PC-3 (cell line): ENCODE data around the gene PPP3R1. TPM values are rescaled to one million over a fixed set of nuclear protein-coding genes. Genes with fewer than 3 reads are reported as not detected.

ENCODE experiments used
- ATAC-seq: fragments of 200-7000 bp; cut with Tn5 transposase; 2 replicates; pipeline ENCODE4 v1.9.1; 2020; ENCODE audit warnings: mild to moderate bottlenecking, moderate library complexity
- BruUV-seq: library from RNA; stranded (reverse); fragments of 400-500 nt; replicated peaks from 2 replicates; lab custom pipeline; 2021; lab: Mats Ljungman, UMichigan
- CTCF ChIA-PET: fragments of 300-600 bp; sonication (Branson Sonifier 250); formaldehyde crosslinking; loops from one replicate; lab custom pipeline; 2022; ENCODE audit warnings: antibody characterized with exemption; lab: Charles Lee
- POLR2A ChIA-PET: fragments of 300-600 bp; sonication (Branson Sonifier 250); formaldehyde crosslinking; loops from one replicate; lab custom pipeline; 2022; ENCODE audit warnings: antibody characterized with exemption; ENCODE audit not compliant: unreplicated experiment; lab: Charles Lee
- DNase-seq: peaks from one replicate; pipeline ENCODE4 v3.0.0-alpha.2; 2015
- H2AFZ ChIP-seq: fragments of 300-600 bp; sonication (generic); 2 replicates; pipeline ENCODE4 v1.6.0; 2016; ENCODE audit warnings: antibody characterized with exemption, low read length
- H3F3A ChIP-seq: fragments of 300-600 bp; sonication (generic); one replicate; pipeline ENCODE4 v1.6.0; 2017; ENCODE audit warnings: antibody characterized with exemption, low read length, control low read depth, mild to moderate bottlenecking; ENCODE audit not compliant: unreplicated experiment
- H3K27ac ChIP-seq: fragments of 300-600 bp; sonication (generic); 2 replicates; pipeline ENCODE4 v1.5.1; 2016; ENCODE audit warnings: mild to moderate bottlenecking, low read length
- H3K27me3 ChIP-seq: fragments of 300-600 bp; sonication (generic); 2 replicates; pipeline ENCODE4 v1.6.1; 2016; ENCODE audit warnings: low read length, mixed read lengths
- H3K36me3 ChIP-seq: fragments of 300-600 bp; sonication (generic); 2 replicates; pipeline ENCODE4 v1.6.1; 2016; ENCODE audit warnings: low read depth, mixed run types, low read length, mixed read lengths
- H3K4me1 ChIP-seq: fragments of 300-600 bp; sonication (generic); 2 replicates; pipeline ENCODE4 v1.5.1; 2016; ENCODE audit warnings: low read length; ENCODE audit not compliant: insufficient read depth
- H3K4me2 ChIP-seq: fragments of 300-600 bp; sonication (generic); 2 replicates; pipeline ENCODE4 v1.6.0; 2016; ENCODE audit warnings: low read length
- H3K4me3 ChIP-seq: fragments of 300-600 bp; sonication (generic); 2 replicates; pipeline ENCODE4 v1.5.1; 2016; ENCODE audit warnings: mild to moderate bottlenecking, low read length, mixed read lengths
- H3K79me2 ChIP-seq: fragments of 300-600 bp; sonication (generic); 2 replicates; pipeline ENCODE4 v1.6.1; 2017; ENCODE audit warnings: low read length, mixed read lengths
- H3K9ac ChIP-seq: fragments of 300-600 bp; sonication (generic); 2 replicates; pipeline ENCODE4 v1.6.0; 2016; ENCODE audit warnings: mild to moderate bottlenecking, low read length
- H3K9me2 ChIP-seq: fragments of 300-600 bp; sonication (generic); replicated peaks from 2 replicates; pipeline ENCODE4 v1.6.1; 2016; ENCODE audit warnings: mixed run types, low read length, mixed read lengths
- H3K9me3 ChIP-seq: fragments of 300-600 bp; sonication (generic); 2 replicates; pipeline ENCODE4 v1.6.1; 2016; ENCODE audit warnings: low read length, mixed read lengths
- H4K20me1 ChIP-seq: fragments of 300-600 bp; sonication (generic); 2 replicates; pipeline ENCODE4 v1.6.1; 2016; ENCODE audit warnings: low read length, mixed read lengths
- EZH2 ChIP-seq: fragments of 300-600 bp; sonication (generic); IDR thresholded peaks from one replicate; pipeline ENCODE4 v1.6.1; 2017; ENCODE audit warnings: antibody characterized with exemption, mild to moderate bottlenecking, low read length; ENCODE audit not compliant: unreplicated experiment
- EZH2phosphoT487 ChIP-seq: fragments of 300-600 bp; sonication (generic); IDR thresholded peaks from 2 replicates; pipeline ENCODE4 v1.6.1; 2018; ENCODE audit warnings: mild to moderate bottlenecking, antibody characterized with exemption, low read length, borderline replicate concordance
- intact Hi-C: fragments of 100-400 bp; cut with micrococcal nuclease; formaldehyde crosslinking; loops from 2 replicates; pipeline ENCODE4 v1.9.0; 2023
- total RNA-seq: library from RNA; depleted of rRNA; stranded (reverse); fragments of >200 nt; gene quantifications from 2 replicates; pipeline ENCODE4 v1.2.3, GENCODE V29; 2014
- TF ChIP-seq, protein P1 (sequence below): fragments of 300-600 bp; sonication (generic); conservative IDR thresholded peaks from 2 replicates; pipeline ENCODE4 v1.5.1; 2017; ENCODE audit warnings: antibody characterized with exemption, low read depth, mild to moderate bottlenecking, low read length

Gene PPP3R1
- total RNA-seq, 1 experiment from 2014 or later: 13.7 TPM

DNA sequence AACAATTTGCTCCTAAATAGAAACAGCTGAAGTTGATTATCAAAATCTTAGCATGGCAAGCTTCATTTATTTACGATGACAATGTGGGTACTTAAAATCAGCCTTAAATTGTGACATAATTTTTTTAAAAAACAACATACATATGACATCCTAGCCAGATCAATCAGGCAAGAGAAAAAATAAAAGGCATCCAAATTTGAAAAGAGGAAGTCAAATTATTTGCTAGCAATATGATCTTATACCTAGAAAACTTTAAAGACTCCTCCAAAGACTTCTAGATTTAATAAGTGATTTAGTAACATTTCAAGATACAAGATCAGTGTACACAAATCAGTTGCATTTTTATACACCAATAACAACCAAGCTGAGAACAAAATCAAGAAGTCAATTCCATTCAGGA lies 14.3 kb upstream of the PPP3R1 start:
- Histone ChIP-seq H3K4me2 (no peak overlapping the region), H3K27ac (no peak overlapping the region), H3K9me2 (no peaks in the 10 kb centered on the region), H4K20me1 (no peaks in the 10 kb centered on the region), H3K4me1 (no peaks in the 10 kb centered on the region), H3K4me3 (no peak overlapping the region), H3K79me2 (no peaks in the 10 kb centered on the region), H3K27me3 (no peaks in the 10 kb centered on the region), H3K36me3 (no peaks in the 10 kb centered on the region), H3K9me3 (no peaks in the 10 kb centered on the region), H2AFZ (no peak overlapping the region), H3F3A (no peaks in the 10 kb centered on the region), H3K9ac (no peak overlapping the region)
- ATAC-seq (no peak), DNase-seq (no peak)
- CTCF ChIA-PET: no interaction called here
- TF ChIP-seq EZH2 (no peak), EZH2phosphoT487 (no peak)
- TF ChIP-seq, protein P1, sequence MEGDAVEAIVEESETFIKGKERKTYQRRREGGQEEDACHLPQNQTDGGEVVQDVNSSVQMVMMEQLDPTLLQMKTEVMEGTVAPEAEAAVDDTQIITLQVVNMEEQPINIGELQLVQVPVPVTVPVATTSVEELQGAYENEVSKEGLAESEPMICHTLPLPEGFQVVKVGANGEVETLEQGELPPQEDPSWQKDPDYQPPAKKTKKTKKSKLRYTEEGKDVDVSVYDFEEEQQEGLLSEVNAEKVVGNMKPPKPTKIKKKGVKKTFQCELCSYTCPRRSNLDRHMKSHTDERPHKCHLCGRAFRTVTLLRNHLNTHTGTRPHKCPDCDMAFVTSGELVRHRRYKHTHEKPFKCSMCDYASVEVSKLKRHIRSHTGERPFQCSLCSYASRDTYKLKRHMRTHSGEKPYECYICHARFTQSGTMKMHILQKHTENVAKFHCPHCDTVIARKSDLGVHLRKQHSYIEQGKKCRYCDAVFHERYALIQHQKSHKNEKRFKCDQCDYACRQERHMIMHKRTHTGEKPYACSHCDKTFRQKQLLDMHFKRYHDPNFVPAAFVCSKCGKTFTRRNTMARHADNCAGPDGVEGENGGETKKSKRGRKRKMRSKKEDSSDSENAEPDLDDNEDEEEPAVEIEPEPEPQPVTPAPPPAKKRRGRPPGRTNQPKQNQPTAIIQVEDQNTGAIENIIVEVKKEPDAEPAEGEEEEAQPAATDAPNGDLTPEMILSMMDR: no peak
- no TSS peak for BruUV-seq
- intact Hi-C loops: no loop called here
- POLR2A ChIA-PET: no interaction called here

DNA sequence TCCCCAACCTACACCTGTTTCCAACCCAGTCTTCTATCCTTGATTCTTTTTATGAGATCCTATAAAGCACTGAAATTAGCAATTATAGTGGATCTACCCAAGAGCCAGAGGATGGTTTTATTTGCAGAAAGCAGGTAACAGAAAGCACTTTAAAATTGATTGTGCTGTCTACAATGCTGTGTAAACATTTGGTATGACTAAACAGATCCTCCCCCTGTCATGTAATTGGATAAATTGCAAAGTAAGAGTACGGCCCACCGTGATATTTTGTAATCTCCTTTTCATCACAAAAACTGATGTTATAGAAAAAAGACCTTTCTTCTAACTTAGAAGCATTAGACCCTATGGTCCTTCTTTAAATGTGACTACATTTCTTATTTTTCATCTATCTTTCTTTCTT lies 11.3 kb upstream of the PPP3R1 start:
- Histone ChIP-seq H3K9ac (no peak overlapping the region), H3K4me3 (no peak overlapping the region), H3K4me2 (peak overlapping the region; percentile 6; the same call in 1 of the 2 replicates), H3K9me3 (no peaks in the 10 kb centered on the region), H2AFZ (no peak overlapping the region), H3K79me2 (no peaks in the 10 kb centered on the region), H3K36me3 (no peaks in the 10 kb centered on the region), H4K20me1 (no peaks in the 10 kb centered on the region), H3K4me1 (no peaks in the 10 kb centered on the region), H3K9me2 (no peaks in the 10 kb centered on the region), H3F3A (no peaks in the 10 kb centered on the region), H3K27ac (no peak overlapping the region), H3K27me3 (no peaks in the 10 kb centered on the region)
- ChIA-PET POLR2A (no interaction called here), CTCF (no interaction called here)
- ATAC-seq (peak; percentile 42; the same call in 1 of the 2 replicates), DNase-seq (no peak)
- intact Hi-C loops: no loop called here
- BruUV-seq: no TSS peak
- TF ChIP-seq EZH2phosphoT487 (no peak), EZH2 (no peak)
- TF ChIP-seq, protein P1: no peak

DNA sequence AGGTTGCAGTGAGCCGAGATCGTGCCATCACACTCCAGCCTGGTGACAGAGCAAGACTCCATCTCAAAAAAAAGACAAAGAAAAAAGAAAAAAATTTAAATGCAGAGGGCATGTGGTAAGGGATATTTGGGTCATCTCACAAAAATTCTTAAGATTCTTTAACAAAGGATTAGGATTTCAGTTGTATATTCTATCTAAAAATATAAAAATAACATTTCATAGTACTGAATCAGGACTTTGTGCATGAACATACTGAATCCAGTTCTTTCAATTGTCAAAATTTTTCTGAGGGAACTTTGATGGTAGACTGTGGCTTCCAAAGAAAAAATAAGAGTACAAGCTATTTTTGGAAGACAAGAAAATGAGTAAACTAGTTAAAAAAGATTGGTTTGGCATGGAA lies 6.5 kb upstream of the PPP3R1 start:
- ChIA-PET POLR2A (no interaction called here), CTCF (interaction anchor here (0.6 kb wide), 1 partner anchor 61 kb away, joined by 3 read pairs; no protein-coding TSS in a partner anchor)
- Histone ChIP-seq H3K9me2 (no peaks in the 10 kb centered on the region), H2AFZ (no peak overlapping the region), H3K4me3 (no peak overlapping the region), H3K36me3 (no peaks in the 10 kb centered on the region), H3K9ac (no peak overlapping the region), H3K79me2 (peaks cover 9% of the 10 kb centered on the region), H3K9me3 (no peaks in the 10 kb centered on the region), H3K4me2 (no peak overlapping the region), H3K27me3 (no peaks in the 10 kb centered on the region), H3K27ac (no peak overlapping the region), H3K4me1 (peaks cover 17% of the 10 kb centered on the region), H4K20me1 (no peaks in the 10 kb centered on the region), H3F3A (no peaks in the 10 kb centered on the region)
- ATAC-seq: no peak
- TF ChIP-seq, protein P1: no peak
- TF ChIP-seq EZH2phosphoT487: no peak
- TF ChIP-seq EZH2: no peak
- intact Hi-C loops: no loop called here
- BruUV-seq: no TSS peak
- no peak for DNase-seq
